HUES48 (cell line): ENCODE data around the gene NFIC.

ENCODE experiments used
- H3K27ac ChIP-seq: one replicate; pipeline ENCODE4 v1.7.0; 2013; ENCODE audit warnings: low read depth, low read length, inconsistent platforms
- H3K27me3 ChIP-seq: 2 replicates; pipeline ENCODE4 v1.6.1; 2013; ENCODE audit warnings: mild to moderate bottlenecking, low read length; ENCODE audit not compliant: control insufficient read depth, insufficient read depth
- H3K36me3 ChIP-seq: 2 replicates; pipeline ENCODE4 v1.6.1; 2013; ENCODE audit warnings: low read length; ENCODE audit not compliant: control insufficient read depth, insufficient read depth
- H3K4me1 ChIP-seq: 2 replicates; pipeline ENCODE4 v1.6.1; 2013; ENCODE audit warnings: mild to moderate bottlenecking, low read length; ENCODE audit not compliant: control insufficient read depth, insufficient read depth
- H3K4me3 ChIP-seq: 2 replicates; pipeline ENCODE4 v1.5.1; 2013; ENCODE audit warnings: mild to moderate bottlenecking, low read depth, low read length
- H3K9ac ChIP-seq: 2 replicates; pipeline ENCODE4 v1.6.1; 2013; ENCODE audit warnings: mild to moderate bottlenecking, low read depth, low read length, moderate library complexity
- H3K9me3 ChIP-seq: 2 replicates; pipeline ENCODE4 v1.6.1; 2013; ENCODE audit warnings: low read length; ENCODE audit not compliant: control insufficient read depth, insufficient read depth

NFIC gene

GRCh38 chr19:3479177-3479833 is 112.9 kb downstream of the NFIC start:
- Histone ChIP-seq H3K27ac (no peak overlapping the region), H3K4me1 (no peaks in the 10 kb centered on the region), H3K27me3 (peaks cover 5% of the 10 kb centered on the region; the same call in 1 of the 2 replicates), H3K9ac (no peak overlapping the region), H3K4me3 (no peak overlapping the region; the same call in 1 of the 2 replicates), H3K9me3 (no peaks in the 10 kb centered on the region), H3K36me3 (no peaks in the 10 kb centered on the region)

- H3K9me3 ChIP-seq, result no peaks in the 10 kb centered on the region
- peaks cover 5% of the 10 kb centered on the region; the same call in 1 of the 2 replicates for H3K27me3 ChIP-seq
- no peaks in the 10 kb centered on the region for H3K36me3 ChIP-seq
- no peak overlapping the region for H3K27ac ChIP-seq
- no peak overlapping the region for H3K9ac ChIP-seq
- H3K4me3 ChIP-seq, result no peak overlapping the region
- H3K4me1 ChIP-seq, result no peaks in the 10 kb centered on the region
Measured at GRCh38 chr19:3479834-3480215, 113.4 kb downstream of the NFIC start.

- Histone ChIP-seq H3K9me3 (no peaks in the 10 kb centered on the region), H3K4me1 (no peaks in the 10 kb centered on the region), H3K27ac (no peak within 1 kb of the TSS), H3K4me3 (no peak within 1 kb of the TSS), H3K27me3 (peaks cover 5% of the 10 kb centered on the region; the same call in 1 of the 2 replicates), H3K36me3 (no peaks in the 10 kb centered on the region), H3K9ac (no peak within 1 kb of the TSS)
Measured at GRCh38 chr19:3480383-3481091, 114.2 kb downstream of the NFIC start, which contains the start of gene SMIM24. Gene SMIM24 (minus strand): TSS chr19:3480525. CDS start chr19:3480463, 62 bp downstream.

GRCh38 chr19:3481241-3482090 is 115.1 kb downstream of the NFIC start:
- Histone ChIP-seq H3K4me3 (no peak overlapping the region), H3K27me3 (no peaks in the 10 kb centered on the region), H3K9me3 (no peaks in the 10 kb centered on the region), H3K27ac (no peak overlapping the region), H3K9ac (no peak overlapping the region), H3K36me3 (no peaks in the 10 kb centered on the region), H3K4me1 (no peaks in the 10 kb centered on the region)

- no peak overlapping the region for H3K27ac ChIP-seq
- no peaks in the 10 kb centered on the region for H3K36me3 ChIP-seq
- H3K9me3 ChIP-seq, result no peaks in the 10 kb centered on the region
- no peak overlapping the region for H3K9ac ChIP-seq
- no peaks in the 10 kb centered on the region for H3K4me1 ChIP-seq
- no peaks in the 10 kb centered on the region for H3K27me3 ChIP-seq
- H3K4me3 ChIP-seq, result no peak overlapping the region
Measured at GRCh38 chr19:3482507-3483225, 116.3 kb downstream of the NFIC start.

GRCh38 chr19:3483226-3483628 is 116.8 kb downstream of the NFIC start, which contains the start of gene SMIM44:
Gene SMIM44 (minus strand): TSS chr19:3483441. CDS start chr19:3483403, 38 bp downstream.
- Histone ChIP-seq H3K36me3 (no peaks in the 10 kb centered on the region), H3K9me3 (no peaks in the 10 kb centered on the region), H3K9ac (no peak within 1 kb of the TSS), H3K4me3 (no peak within 1 kb of the TSS), H3K4me1 (no peaks in the 10 kb centered on the region), H3K27me3 (no peaks in the 10 kb centered on the region), H3K27ac (no peak within 1 kb of the TSS)

GRCh38 chr19:3491396-3492119 is 125.2 kb downstream of the NFIC start:
- no peak overlapping the region for H3K9ac ChIP-seq
- no peak overlapping the region for H3K27ac ChIP-seq
- H3K9me3 ChIP-seq, result no peaks in the 10 kb centered on the region
- no peaks in the 10 kb centered on the region for H3K27me3 ChIP-seq
- H3K4me1 ChIP-seq, result no peaks in the 10 kb centered on the region
- H3K4me3 ChIP-seq, result no peak overlapping the region
- peaks cover 34% of the 10 kb centered on the region for H3K36me3 ChIP-seq

GRCh38 chr19:3492131-3492839 is 125.9 kb downstream of the NFIC start:
- Histone ChIP-seq H3K36me3 (peaks cover 41% of the 10 kb centered on the region), H3K9me3 (no peaks in the 10 kb centered on the region), H3K4me1 (no peaks in the 10 kb centered on the region), H3K9ac (no peak overlapping the region), H3K27ac (no peak overlapping the region), H3K27me3 (no peaks in the 10 kb centered on the region), H3K4me3 (no peak overlapping the region)

GRCh38 chr19:3492919-3493318 is 126.5 kb downstream of the NFIC start:
- no peak overlapping the region for H3K27ac ChIP-seq
- H3K4me1 ChIP-seq, result no peaks in the 10 kb centered on the region
- H3K9ac ChIP-seq, result no peak overlapping the region
- H3K36me3 ChIP-seq, result peaks cover 44% of the 10 kb centered on the region
- H3K9me3 ChIP-seq, result no peaks in the 10 kb centered on the region
- H3K27me3 ChIP-seq, result no peaks in the 10 kb centered on the region
- H3K4me3 ChIP-seq, result no peak overlapping the region
